HG03060 (cell line): ENCODE results near the gene PEX5L.
"Not testable (repeated sequence)": the region's sequence is repeated elsewhere in the genome, so short reads cannot be mapped to it uniquely, and the experiment has no call there.

Experiments used
- ATAC-seq: cut with Tn5 transposase; IDR thresholded peaks from one replicate; pipeline ENCODE4 v1.9.1; 2021; ENCODE audit warnings: low read depth, moderate number of reproducible peaks; ENCODE audit not compliant: unreplicated experiment

Gene PEX5L

DNA sequence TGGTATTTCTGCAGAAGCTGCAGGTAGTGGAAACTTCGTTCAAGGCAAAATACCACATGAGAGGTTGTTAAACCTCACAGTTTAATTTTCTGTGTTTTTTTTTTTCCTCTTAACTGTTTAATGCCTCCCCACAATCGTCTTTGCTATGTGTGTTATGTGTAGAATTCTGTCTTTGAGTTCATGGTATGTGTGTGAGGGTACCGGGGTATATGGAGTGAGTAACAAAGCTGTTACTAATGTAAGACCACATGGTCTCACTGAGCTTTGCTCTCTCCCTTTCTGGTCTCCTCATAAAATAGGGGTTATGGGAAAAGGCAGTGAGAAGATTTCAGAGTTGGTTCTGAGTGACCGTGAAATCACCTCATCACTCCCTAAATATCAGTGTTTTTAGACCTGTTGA lies 240.3 kb downstream of the PEX5L start:
- no peak for ATAC-seq

DNA sequence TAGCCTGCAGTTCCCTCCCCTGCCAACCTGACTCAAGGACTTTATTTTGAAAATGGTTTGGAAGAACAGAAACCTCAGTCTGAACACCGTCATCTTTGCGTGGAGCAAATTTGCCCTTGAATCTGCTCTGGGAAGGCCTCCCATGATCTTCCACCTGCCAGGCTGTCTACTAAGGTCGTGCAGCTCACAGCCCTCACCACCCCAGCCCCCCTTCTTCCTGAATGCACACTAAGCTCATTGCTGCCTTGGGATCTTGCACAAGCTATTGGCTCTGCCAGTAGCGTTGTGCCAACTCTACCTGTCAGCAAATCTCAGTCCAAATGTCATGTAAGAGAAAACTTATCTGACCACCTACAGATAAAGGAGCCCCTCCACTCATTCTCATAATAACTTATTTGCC lies 242.4 kb downstream of the PEX5L start:
- no peak for ATAC-seq

DNA sequence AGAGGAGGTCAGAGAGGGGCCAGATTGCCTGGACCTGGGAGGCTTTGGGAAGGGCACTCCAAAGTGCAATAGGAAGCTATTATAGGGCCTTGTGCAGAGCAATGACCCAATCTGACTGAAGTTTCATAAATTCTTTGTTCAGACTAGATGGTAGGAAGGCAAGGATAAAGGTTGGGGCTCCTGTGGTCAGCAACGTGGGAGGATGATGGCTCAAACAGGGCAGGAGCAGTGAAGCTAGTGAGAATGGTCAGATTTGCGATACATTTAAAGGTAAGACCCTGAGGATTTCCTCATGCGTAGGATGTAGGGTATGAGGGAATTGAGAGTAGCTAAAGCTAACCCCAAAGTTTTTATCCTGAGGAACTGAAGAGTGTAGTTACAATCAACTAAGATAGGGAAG lies 244.9 kb downstream of the PEX5L start:
- ATAC-seq, result no peak

DNA sequence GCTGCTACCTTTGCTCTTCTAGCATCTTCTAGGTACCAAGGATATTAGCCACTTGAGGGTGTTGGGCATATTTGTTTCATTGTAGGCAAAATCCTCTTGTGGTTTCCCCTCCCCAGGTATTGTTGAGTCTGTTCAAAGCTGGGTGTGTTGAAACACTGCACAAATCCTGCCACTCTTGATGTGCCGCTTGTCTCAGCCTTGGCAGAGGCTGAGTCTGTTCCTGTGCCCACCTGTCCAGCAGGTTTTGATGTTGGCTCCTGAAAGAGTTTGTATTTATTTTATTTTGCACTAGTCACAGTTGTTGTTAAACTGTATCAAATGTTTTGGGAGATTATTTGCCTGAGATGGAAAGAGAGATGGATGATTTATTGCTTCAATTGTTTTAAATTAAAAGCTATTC lies 247.7 kb downstream of the PEX5L start:
- no peak for ATAC-seq

DNA sequence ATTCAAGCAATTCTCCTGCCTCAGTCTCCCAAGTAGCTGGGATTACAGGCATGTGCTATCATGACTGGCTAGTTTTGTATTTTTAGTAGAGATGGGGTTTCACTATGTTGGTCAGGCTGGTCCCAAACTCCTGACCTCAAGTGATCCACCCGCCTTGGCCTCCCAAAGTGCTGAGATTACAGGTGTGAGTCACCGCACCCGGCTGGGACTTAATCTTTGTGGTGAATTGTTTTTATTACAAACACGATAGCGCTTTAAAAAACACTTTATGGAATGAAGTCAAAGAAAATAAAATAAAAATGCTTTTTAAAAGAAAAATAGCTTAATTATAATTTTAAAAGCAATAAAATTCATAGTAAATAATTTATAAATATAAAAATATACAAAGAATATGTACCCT lies 253.9 kb downstream of the PEX5L start:
- ATAC-seq, result not testable (repeated sequence)

DNA sequence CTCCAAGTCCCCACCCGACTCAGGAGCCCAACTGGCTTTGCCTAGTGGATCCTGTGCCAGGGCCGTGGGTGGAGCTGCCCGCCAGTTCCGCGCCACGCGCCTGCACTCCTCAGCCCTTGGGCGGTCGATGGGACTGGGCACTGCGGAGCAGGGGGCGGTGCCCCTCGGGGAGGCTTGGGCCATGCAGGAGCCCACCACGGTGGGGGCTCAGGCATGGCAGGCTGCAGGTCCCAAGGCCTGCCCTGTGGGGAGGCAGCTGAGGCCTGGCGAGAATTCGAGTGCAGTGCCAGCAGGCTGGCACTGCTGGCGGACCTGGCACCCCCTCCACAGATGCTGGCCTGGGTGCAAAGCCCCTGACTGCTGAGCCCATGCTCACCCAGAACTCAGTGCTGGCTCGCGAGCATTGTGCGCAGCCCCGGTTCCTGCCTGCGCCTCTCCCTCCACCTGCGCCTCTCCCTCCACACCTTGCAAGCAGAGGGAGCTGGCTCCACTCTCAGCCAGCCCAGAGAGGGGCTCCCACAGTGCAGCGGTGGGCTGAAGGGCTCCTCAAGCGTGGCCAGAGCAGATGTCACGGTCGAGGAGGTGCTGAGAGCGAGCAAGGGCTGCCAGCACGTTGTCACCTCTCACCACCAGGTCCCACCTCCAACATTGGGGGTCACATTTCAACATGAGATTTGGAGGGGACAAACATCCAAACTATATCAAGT lies 261.2 kb downstream of the PEX5L start:
- ATAC-seq, result no peak

DNA sequence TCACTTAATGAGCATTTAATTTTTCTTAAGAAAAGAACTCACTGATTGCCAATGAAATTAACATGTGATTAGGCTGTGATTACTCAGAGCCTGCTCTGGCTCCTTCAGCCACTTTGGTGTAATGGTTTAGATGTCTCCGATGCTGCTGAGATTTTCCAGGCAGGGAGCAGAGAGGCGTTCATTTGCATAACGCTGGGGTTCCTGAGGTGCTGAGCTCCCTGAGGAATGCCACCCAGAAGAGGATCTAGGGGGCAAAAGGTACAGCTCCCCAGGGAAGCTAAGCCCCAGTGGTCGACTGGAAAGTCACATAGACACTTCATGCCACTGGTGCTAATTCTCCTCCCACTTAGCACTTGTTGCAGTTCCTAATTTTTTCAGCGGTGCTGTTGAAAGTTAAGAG lies 264.4 kb downstream of the PEX5L start:
- ATAC-seq, result no peak

DNA sequence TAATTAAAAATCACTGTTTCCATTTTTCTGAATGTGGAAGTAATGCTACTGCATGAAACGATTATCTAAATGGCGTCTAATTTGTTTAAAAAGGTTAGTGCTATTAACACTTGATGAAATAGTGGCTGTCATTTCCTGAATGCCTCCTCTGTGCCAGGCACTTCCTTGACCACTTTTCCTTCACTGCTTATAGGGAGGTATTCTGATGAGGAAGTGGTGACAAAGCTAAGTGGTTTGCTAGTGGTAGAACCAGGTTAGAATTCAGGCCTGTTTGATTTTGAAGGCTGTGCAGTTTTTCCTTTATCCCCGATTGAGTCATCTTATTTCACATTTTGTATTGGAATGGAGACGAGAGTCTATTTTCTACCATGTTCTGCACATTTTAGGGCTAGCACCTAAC lies 264.9 kb downstream of the PEX5L start:
- ATAC-seq, result no peak

DNA sequence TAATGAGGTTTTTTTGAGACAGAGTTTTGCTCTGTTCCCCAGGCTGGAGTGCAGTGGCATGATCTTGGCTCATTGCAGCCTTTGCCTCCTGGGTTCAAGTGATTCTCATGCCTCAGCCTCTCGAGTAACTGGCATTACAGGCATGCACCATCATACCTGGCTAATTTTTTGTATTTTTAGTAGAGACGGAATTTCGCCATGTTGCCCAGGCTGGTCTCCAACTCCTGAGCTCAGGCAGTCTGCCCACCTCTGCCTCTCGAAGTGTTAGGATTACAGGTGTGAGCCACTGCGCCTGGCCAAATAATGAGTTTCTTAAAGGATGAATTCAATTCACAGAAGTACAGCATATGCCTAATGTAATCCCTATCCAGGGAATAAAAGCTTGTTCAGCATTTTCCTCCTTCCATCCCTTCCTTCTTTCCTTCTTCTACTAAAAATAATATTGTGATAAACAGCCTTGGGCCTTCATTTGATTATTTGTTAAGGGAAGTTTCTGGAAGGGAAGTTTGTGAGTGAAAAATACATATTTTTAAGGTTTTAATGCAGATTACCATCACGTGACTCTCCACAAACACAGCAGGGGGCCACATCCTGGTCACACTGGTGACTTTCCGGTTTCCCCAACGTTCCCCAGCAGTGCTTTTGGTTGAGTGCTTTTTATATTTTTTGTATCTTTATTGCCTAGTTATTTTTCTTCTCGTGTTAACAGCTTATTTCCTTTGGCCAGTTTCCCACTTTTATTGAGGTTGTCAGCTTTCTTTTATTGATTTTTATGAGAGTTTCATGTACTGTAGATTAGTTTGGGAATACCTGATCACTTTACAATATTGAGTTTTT lies 267.1 kb downstream of the PEX5L start:
- ATAC-seq, result no peak

DNA sequence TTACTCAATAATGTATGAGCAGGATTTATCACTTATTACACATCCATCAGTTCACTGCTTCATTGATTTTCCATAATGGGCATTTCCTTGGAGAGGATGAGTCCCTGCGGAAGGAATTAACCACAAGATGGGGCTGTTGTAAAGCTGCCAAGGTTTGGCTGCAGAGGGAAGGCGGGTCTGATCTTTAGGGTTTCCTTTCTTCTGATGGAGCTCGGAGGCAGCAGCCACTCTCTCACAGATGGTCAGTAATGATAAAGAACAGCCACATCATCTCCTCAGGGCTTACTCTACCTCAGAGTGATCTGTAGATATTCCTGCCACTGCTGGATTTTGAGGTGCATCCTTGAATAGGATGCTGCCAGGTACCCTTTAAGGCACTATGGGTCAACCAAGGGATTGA lies 268.7 kb downstream of the PEX5L start:
- ATAC-seq, result no peak

DNA sequence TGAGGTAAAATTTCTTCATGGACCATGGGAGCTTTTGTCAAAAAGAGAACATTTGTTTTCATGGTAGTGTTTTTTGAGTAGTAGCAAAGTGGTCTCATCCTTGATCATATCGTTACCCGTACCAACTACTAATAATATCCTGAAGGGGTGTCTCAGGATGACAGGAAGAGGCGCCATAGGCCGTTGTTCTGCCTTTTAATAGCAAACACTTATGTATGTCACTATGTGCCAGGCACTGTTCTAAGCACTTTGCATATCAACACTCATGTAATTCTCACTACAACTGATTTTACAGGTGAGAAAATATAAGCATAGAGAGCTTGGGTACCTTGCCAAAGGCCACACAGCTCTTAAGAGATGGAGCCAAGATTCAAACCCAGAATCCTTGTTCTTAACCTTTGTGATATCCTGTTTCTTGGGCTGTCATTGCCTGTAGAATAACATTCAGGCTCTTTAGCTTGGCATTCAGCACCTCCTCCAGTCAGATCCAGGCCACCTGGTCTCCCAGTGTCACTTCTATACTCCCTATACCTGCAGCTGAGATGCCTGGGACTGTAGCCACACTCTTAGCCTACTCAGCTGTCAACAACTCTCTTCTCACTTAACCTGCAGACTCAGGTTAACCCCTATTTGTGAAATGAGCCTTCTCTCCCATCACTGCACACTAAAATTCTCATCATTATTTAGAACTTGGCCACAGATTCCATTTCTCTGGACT lies 270.2 kb downstream of the PEX5L start:
- no peak for ATAC-seq

DNA sequence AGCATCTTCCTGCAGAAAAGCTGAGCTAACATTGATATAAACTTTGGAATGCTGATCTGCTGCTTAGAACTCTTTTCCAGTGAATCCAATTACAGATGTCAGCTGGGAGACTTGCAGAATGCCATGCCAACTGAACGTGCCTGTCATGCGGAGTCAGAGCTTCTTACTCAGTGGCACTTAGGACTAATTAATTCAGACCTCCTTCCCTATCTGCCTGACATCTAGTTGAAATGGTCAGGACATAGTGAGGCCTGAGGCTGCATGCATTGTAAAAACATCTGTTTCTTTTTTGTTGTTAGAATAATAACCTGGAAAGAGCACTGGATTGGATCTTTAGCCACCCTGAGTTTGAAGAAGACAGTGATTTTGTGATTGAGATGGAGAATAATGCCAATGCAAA lies 271.3 kb downstream of the PEX5L start:
- no peak for ATAC-seq

DNA sequence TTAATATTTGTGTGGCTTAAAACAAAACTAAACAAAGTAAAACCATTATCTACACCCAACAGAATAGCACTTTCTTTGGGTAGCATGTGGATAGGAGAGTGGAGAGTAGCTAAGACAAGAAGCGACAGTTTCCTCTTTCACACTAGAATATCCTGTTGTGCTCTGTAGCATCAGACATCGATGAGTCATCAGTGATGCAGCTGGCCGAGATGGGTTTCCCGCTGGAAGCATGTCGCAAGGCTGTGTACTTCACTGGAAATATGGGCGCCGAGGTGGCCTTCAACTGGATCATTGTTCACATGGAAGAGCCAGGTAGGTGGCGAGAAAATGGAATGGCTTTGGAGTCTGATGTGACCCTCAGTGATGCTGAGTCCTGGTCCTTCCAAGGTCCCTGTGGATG lies 275.8 kb downstream of the PEX5L start:
- no peak for ATAC-seq

DNA sequence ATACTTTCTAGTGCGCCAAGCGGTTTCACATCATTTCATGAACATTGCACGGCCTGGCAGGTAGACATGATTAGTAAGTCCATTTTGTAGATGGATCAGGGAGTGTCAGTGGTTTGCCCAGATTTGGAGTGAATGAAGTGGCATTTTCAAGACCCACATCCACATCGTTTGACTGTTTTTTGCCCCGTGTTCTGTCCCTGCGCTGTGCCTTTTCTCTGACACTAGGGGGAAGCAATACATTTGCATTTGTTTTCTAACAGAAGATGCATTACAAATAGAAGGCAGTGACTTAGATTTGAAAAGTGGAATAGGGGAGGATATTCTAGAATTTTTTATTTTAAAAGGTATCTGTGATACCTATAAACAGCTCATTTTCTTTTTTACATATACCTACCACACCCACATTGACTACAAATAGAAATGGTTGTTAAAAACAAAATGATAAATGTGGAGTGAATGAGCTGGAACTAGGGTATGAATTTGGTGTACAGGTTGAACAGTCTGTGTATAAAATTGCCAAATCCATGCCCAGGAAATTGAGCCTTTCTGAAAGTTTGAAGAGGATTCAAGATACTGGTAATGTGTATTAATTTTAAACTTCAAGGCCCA lies 285.9 kb downstream of the PEX5L start:
- no peak for ATAC-seq

DNA sequence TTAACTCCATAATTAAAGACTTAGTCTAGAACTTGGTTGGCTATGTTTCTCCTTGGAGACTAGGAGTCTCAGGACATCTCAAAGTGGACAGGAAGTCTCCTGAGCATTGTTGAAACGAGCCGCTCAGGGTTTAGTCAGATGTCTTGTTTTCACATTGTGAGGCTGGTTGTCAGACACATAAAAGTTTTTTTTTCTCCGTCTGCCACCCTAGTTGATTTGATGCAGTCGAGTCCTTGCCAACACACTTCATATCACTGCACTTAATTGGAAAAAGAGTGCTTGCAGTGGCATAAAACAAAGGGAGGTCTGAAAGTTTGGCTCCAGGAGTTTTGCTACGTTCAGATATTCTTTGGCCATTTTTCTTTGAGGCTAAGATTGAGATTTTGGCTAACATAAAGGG lies 291.0 kb downstream of the PEX5L start:
- no peak for ATAC-seq

DNA sequence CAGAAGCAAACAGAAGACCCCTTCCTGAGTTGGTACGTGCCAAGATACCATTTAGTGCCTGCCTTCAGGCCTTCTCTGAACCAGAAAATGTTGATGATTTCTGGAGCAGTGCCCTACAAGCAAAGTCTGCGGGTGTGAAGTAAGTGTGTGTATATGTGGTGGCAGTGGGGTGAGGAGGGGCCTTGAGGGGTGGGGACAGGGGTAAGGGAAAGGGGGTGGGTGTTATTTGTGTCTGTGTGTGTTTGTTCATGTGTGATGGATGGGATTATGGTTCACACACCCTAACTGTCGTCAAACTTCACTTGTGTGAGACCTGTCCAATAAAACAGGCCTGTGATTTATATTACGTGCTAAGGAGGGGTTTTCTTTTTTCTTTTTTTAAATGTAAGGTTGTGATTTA lies 291.7 kb downstream of the PEX5L start:
- ATAC-seq, result no peak
